ENCODE results near the gene AK5. TPM values are rescaled to one million over a fixed set of nuclear protein-coding genes. Genes with fewer than 3 reads are reported as not detected.
"Not testable (repeated sequence)": the region's sequence is repeated elsewhere in the genome, so short reads cannot be mapped to it uniquely, and the experiment has no call there.

Gene AK5
- total RNA-seq, 1 experiment from 2014 or later: 27.7 TPM

DNA sequence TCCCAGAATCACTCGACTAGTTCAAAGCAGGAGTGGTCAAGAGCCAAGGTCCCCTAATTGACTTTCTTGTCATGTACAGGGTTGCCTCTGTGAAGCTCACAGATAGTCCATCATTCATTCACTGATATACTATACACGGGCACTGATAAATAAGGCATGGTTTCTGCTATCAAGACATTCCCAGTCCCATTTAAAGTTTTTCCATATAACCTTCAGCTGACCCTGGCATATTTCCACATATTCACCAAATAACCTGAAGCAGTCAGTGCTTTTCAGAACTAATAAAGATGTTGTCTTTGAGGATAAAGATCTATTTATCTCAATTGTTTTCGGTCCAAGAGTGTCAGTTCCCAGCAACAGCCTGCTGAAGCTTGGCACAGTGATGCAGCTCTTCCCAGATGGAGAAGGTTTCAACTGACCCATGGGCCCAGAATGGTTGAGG lies 227.3 kb downstream of the AK5 start:
- in situ Hi-C loops (cut with HindIII; ENCODE audit: low pct_unique_long_range_greater_than_20kb, low sequenced_read_pairs): no loop called here
- no peak for DNase-seq (ENCODE audit: low read depth)

DNA sequence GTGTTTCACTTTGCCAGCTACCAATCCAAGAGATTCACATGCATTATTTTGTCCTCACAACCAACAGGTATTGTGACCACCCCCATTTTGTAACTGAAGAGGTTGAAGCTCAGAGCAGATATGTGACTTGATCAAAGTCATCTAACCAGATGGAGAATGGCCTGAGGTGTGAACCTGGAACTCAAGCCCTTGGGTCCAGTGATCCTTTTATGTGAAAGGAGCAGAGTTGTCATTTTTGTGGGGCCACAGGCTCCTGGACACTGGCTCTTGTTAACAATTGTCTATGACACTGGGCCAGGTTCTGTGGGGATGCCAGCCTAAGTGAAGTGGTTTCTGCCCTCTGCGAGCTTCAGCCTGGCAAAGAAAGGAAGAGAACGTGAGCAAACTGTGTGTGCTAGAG lies 228.1 kb downstream of the AK5 start:
- no peak for DNase-seq (ENCODE audit: low read depth)
- in situ Hi-C loops (cut with HindIII; ENCODE audit: low pct_unique_long_range_greater_than_20kb, low sequenced_read_pairs): no loop called here

DNA sequence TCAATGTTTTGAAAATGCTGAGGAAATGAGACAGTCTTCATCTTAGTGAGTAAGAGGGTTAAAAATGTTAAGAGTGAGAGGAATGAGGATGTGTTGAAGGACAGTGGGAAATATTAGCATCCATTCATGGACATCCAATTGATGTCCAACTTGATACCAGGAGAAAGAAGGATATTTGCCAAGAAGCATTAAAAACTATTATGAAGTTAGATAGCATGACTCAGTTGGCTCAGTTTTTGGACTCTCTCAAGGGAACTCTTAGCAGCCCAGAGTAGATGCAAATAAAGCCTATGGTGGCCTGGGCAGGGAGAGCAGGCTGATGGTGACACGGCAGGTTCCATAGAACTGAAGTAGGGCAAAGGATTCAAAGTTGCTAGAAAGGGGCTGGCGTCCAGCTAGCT lies 229.6 kb downstream of the AK5 start:
- in situ Hi-C loops (cut with HindIII; ENCODE audit: low pct_unique_long_range_greater_than_20kb, low sequenced_read_pairs): no loop called here
- peak; percentile 6 for DNase-seq (ENCODE audit: low read depth)

DNA sequence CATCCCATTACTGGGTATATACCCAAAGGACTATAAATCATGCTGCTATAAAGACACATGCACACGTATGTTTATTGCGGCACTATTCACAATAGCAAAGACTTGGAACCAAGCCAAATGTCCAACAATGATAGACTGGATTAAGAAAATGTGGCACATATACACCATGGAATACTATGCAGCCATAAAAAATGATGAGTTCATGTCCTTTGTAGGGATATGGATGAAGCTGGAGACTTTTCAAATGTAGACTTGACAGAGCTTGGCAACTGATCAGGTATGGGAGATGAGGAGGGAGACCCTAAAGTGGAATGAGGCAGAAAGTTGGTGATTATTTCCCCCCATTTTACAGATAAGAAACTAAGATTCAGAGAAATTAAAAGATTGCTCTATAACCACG lies 230.8 kb downstream of the AK5 start:
- DNase-seq (ENCODE audit: low read depth); in situ Hi-C loops (cut with HindIII; ENCODE audit: low pct_unique_long_range_greater_than_20kb, low sequenced_read_pairs): not testable (repeated sequence)

DNA sequence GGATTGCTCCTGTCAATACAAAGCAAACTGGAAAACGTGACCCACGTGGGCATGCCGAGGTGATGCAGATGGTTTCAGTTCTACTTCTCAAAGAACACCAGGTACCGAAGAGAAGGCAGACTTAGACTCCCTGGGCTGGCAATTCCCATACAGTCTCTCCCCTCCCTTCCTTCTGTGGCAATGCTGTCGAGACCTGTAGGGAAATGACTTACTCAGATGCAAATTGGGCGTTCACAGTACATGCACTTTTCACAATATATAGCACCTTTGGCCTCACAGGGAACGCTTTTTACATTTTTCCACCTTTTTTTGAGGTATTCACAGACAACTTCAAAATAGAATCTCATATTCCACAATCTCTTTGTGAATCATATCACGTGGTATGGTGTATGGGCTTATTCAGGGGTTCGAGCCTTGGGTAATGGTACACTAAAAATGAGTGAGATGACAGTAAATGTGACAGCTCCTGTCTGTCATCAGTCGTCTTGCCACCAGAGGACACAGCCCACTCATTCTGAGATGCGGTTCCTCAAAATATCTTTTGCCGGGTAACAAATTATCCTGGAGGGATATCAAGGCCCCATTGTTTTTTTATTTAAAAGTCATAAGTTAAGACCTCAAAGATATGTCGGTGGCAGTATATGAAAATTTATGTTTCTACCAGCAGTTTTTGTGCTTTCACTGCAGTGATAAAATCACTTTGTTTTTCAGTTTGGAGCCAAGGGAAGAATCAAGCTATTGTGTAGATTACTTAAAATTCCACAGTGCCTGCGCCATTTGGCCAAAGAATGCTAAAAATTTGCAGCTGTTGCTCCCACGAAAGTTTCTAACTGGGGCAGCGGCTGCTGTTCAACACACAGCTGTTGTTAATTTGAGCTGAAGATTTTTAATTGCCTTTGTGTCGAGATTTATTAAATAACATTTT lies 232.3 kb downstream of the AK5 start:
- no peak for DNase-seq (ENCODE audit: low read depth)
- in situ Hi-C loops (cut with HindIII; ENCODE audit: low pct_unique_long_range_greater_than_20kb, low sequenced_read_pairs): no loop called here

DNA sequence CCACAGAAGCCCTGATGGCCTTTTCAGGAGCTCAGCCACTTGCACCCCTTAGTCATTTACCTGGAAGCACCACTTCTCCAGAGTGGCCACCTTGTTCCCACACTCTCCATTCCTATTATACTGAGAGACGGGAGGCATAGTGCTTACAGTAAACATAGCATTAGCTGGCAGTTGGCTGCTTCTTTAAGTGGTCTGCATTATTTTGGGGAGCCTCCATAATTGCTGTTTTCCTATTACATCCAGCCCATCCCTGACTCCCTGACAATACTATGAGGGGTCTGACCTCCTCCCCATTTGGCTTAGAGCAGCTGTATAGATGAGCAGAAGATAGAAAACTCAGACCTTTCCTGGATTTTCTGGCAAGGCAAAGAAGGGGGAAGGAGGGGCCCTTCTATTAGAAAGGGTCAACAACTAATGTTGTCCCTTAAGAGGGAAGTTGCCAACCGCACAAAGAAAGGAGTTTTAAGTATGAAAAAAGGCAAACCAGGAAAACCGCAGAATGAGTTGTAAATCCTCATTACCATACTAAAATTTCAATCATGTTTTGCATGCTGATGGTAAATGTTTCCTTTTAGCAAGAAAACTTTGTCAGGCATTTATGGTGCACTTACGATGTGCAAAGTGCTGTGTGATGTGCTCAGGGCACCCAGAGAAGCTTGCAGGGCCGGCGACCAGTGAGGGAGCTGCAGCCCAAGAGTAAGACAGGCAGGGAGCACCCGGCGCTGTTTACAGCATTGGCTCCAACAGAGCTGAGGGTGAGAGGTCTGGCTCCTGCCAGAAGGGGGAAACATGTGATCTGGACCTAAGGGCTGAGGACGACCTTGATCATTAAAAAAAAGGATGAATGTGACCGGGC lies 233.3 kb downstream of the AK5 start:
- in situ Hi-C loops (cut with HindIII; ENCODE audit: low pct_unique_long_range_greater_than_20kb, low sequenced_read_pairs): no loop called here
- no peak for DNase-seq (ENCODE audit: low read depth)

DNA sequence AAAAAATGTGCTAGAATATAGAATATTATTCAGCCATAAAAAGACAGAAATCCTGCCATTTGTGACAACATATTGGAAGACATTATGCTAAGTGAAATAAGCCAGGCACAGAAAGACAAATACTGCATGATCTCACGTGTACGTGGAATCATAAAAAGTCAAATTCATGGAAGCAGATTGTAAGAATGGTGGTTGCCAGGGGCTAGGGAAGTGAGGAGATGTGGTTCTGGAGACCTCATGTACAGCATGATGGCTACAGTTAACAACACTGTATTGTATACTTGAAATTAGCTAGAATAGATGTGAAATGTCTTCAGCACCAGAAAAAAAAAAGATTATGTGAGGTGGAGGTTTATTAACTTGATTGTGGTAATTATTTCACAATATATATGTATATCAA lies 234.3 kb downstream of the AK5 start:
- DNase-seq (ENCODE audit: low read depth): no peak
- in situ Hi-C loops (cut with HindIII; ENCODE audit: low pct_unique_long_range_greater_than_20kb, low sequenced_read_pairs): no loop called here

DNA sequence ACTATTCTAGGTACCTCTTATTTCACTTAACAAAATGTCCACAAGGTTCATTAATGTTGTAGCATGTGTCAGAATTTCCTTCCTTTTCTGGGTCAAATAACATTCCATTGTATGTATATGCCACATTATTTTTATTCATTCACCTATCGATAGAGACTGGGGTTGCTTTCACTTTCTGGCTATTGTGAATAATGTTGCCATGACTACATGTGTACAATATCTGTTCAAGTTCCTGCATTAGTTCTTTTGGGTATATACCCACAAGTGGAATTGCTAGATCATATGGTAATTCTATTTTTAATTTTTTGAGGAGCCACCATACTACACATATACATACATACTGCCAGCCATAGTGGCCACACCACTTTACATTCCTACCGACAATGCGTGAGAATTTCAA lies 242.2 kb downstream of the AK5 start:
- DNase-seq (ENCODE audit: low read depth): no peak

DNA sequence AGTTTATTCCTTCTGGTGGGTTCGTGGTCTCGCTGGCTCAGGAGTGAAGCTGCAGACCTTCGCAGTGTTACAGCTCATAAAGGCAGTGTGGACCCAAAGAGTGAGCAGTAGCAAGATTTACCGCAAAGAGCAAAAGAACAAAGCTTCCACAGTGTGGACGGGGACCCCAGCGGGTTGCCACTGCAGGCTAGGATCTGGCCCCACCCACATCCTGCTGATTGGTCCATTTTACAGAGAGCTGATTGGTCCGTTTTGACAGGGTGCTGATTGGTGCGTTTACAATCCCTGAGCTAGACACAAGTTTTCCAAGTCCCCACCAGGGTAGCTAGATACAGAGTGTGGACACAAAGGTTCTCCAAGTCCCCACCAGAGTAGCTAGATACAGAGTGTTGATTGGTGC lies 249.3 kb downstream of the AK5 start:
- in situ Hi-C loops (cut with HindIII; ENCODE audit: low pct_unique_long_range_greater_than_20kb, low sequenced_read_pairs): not testable (repeated sequence)

More for the DNA sequence above, 242.2 kb downstream of the AK5 start:
- in situ Hi-C loops (cut with HindIII; ENCODE audit: low pct_unique_long_range_greater_than_20kb, low sequenced_read_pairs): no loop called here

DNA sequence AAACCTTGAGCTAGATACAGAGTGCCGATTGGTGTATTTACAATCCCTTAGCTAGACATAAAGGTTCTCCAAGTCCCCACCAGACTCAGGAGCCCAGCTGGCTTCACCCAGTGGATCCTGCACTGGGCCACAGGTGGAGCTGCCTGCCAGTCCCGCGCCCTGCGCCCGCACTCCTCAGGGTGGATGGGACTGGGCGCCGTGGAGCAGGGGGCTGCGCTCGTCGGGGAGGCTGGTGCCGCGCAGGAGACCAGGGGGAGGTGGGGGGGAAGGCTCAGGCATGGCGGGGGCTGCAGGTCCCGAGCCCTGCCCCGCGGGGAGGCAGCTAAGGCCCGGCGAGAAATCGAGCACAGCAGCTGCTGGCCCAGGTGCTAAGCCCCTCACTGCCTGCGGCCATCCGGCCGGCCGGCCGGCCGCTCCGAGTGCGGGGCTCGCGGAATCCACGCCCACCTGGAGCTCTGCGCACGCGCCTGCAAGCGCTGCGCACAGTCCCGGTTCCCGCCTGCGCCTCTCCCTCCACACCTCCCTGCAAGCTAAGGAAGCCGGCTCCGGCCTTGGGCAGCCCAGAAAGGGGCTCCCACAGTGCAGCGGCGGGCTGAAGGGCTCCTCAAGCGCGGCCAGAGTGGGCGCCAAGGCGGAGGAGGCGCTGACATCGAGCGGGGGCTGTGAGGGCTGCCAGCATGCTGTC lies 249.9 kb downstream of the AK5 start:
- DNase-seq (ENCODE audit: low read depth); in situ Hi-C loops (cut with HindIII; ENCODE audit: low pct_unique_long_range_greater_than_20kb, low sequenced_read_pairs): not testable (repeated sequence)

More for the DNA sequence above, 249.3 kb downstream of the AK5 start:
- DNase-seq (ENCODE audit: low read depth): not testable (repeated sequence)

DNA sequence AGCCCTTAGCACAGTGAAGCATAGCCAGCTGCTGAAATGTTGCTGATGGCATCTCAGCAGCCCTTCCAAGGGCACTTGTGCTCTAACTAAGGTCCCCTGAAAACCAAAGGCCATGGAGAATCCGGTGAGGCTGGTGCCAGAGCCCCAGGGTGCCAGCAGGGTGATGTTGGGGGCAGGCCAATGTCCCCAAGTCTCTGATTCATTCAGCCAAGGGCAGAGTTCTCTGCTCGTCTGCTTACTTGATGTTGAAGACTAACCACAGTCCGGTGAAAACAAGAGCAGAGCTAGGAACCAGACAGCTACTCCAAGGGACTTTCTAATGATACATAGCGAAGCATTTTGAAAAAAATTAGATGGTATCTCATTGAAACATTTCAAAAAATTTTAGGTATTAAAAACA lies 250.8 kb downstream of the AK5 start:
- in situ Hi-C loops (cut with HindIII; ENCODE audit: low pct_unique_long_range_greater_than_20kb, low sequenced_read_pairs): no loop called here
- DNase-seq (ENCODE audit: low read depth): no peak

DNA sequence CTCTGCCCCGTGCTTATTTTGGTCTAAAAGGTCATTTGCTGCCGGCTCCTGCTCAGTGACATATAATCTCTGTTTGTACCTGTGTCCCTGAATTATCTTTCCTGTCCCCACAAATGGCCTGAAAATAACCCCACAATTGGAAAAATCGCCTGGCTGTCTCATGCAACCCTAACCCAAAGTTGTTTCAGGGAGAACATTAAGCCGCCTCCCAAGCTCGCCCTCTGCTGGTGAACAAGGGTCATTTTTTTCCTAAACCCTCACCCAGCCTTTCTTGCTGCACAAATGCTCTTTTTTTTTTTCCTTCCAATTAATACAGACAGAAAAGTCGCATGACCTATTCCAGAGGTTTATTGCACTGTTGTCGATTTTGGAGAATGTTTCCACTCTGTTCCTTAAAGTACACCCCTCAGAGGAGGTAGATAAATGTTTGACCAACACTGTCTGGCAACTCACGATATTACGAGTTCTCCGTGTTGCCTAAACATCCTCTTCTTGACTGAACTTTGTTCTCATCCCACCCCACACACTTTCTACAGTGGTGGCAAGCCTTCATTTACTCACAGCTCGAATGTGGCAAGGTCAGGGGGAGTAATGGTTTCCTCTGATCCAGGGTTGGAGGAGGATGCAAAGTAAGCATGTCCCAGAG lies 252.0 kb downstream of the AK5 start:
- DNase-seq (ENCODE audit: low read depth): peak; percentile 37
- in situ Hi-C loops (cut with HindIII; ENCODE audit: low pct_unique_long_range_greater_than_20kb, low sequenced_read_pairs): no loop called here

DNA sequence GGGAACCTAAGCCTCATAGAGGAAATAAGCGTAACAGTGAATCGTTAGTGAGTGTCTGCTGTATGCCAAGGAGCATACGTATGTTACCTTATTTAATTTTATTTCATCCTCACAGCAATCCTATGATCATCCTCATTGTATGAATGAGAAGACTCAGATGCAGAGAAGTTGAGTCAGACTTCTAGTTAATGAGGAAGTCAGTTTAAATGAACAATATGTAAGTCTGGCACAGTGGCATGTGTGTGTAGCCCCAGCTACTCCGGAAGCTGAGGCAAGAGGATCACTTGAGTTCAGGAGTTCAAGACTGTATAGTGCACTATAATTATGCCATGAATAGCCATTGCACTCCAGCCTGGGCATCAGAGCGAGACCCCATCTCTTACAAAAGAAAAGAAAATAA lies 252.6 kb downstream of the AK5 start:
- in situ Hi-C loops (cut with HindIII; ENCODE audit: low pct_unique_long_range_greater_than_20kb, low sequenced_read_pairs): no loop called here
- DNase-seq (ENCODE audit: low read depth): no peak

DNA sequence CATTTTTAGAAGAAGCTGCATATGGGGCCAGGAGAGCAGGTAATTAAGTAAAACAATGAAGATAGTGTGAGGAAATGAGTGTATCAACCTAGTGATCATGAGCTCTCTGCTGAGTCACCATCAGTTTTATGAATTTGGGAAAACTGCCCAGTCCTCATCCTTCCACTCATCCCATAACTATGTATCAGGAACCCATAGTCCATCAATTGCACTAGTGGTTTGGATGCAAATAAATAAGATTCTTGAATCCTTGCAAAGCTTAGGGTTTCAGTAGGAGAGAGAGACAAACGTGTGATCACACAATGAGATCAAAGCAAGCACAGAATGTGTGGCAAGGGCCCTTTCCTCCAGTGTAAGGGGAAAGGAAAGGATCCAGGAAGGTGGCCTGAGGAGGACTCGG lies 255.0 kb downstream of the AK5 start:
- DNase-seq (ENCODE audit: low read depth): peak; percentile 56
- in situ Hi-C loops (cut with HindIII; ENCODE audit: low pct_unique_long_range_greater_than_20kb, low sequenced_read_pairs): no loop called here

DNA sequence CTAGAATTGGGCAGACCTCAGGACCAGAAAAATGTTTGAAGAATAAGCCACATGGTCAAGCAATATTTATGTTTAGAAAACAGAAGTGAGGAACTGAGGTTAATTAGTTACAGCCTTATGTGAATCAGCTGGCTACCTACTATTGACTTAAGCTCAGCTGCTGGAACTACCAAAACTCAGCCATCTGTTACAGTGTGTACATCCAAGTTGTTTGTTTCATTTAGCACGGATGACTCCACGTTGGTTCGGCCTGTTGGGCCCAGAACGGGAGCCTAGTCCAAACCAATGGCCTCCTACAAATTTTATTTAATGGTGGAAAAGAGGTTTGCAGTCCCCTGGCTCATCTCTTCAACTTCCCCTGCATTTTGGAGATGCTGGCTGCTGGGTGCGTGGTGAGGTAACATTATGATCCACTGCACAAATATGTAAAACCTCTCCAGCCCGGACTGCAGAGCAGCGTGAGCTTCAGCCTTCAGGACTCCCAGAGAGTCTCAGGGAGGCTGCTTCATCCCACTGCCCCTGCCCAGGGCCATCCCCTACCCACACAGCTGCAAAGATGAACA lies 257.2 kb downstream of the AK5 start:
- DNase-seq (ENCODE audit: low read depth): peak; percentile 83
- in situ Hi-C loops (cut with HindIII; ENCODE audit: low pct_unique_long_range_greater_than_20kb, low sequenced_read_pairs): no loop called here

DNA sequence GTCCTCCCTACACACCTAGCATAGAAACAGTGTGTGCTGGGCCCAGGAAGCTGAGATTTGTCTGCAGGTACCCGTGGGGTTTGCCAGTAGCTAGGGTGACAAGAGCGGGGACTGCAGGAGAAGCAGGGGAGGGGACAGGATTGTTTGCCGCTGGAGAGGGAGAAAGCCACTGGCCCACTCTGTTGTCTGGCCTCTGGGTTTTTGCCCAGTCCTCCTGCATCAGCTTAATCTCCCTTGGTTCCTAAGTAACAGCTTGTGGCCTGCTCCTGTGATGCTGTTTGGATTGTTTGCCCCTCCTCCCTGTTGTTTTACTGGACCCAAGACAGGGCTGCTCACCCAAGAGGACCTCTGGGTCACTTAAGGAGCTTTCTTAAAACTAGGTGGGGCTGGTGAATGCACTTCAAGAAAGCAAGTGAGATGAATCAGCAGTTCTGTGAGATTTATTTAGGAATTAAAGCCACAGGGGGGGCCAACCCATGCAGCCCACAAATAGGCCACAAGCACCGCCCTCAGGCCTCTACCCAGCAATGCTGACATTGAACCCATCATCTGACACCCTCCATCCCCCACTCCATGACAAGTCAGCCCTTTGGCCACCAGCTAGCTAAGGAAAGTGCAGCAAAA lies 257.8 kb downstream of the AK5 start:
- in situ Hi-C loops (cut with HindIII; ENCODE audit: low pct_unique_long_range_greater_than_20kb, low sequenced_read_pairs): no loop called here

DNA sequence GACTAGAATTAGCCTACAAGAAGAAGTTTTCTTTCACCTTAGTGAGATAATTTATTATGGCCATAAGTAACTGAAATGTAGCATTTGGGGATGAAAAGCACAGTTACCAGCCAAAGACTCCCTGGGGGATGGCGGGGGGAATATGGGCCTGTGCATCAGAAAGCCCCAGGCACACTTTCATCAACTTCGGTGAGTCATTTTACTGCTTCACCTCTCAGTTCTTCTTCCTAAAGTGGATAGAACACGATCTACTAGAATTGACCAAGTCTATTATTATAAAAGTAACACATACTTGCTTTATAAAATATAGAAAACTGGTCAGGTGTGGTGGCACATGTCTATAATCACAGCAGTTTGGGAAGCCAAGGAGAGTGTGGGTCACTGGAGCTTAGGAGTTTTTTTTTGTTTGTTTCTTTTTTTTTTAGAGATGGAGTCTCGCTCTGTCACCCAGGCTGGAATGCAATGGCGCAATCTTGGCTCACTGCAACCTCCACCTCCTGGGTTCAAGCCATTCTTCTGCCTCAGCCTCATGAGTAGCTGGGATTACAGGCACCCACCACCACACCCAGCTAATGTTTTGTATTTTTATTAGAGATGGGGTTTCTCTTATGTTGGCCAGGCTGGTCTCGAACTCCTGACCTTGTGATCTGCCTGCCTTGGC lies 258.8 kb downstream of the AK5 start:
- DNase-seq (ENCODE audit: low read depth): peak; percentile 86
- in situ Hi-C loops (cut with HindIII; ENCODE audit: low pct_unique_long_range_greater_than_20kb, low sequenced_read_pairs): no loop called here

More for the DNA sequence above, 257.8 kb downstream of the AK5 start:
- DNase-seq (ENCODE audit: low read depth): peak; percentile 94
